CD4-positive, alpha-beta T cell treated with Interferon alpha-2 for 1 hour (primary cell): Measurements from ENCODE around the gene NEURL1B.
"Not testable (repeated sequence)": the region's sequence is repeated elsewhere in the genome, so short reads cannot be mapped to it uniquely, and the experiment has no call there.

Source experiments
- DNase-seq, 2 donors: peaks; one replicate each; pipeline ENCODE4 v3.0.0-alpha.2; 2020 to 2022

NEURL1B gene

GRCh38 chr5:172635038-172635437 is 6.0 kb upstream of the NEURL1B start:
- no peak for DNase-seq

GRCh38 chr5:172636279-172637050 is 4.6 kb upstream of the NEURL1B start:
- DNase-seq = no peak

- DNase-seq = no peak
Observed at GRCh38 chr5:172637110-172637580, 3.9 kb upstream of the NEURL1B start.

GRCh38 chr5:172637740-172638139 is 3.3 kb upstream of the NEURL1B start:
- DNase-seq = no peak

- DNase-seq = no peak
Observed at GRCh38 chr5:172638209-172638768, 2.8 kb upstream of the NEURL1B start.

GRCh38 chr5:172640139-172640538 is 924 bp upstream of the NEURL1B start:
- no peak for DNase-seq

GRCh38 chr5:172641359-172642050 is 442 bp downstream of the NEURL1B start:
- DNase-seq = no peak

- no peak for DNase-seq
Observed at GRCh38 chr5:172642051-172642409, 967 bp downstream of the NEURL1B start.

- DNase-seq = no peak
Observed at GRCh38 chr5:172642486-172642885, 1.4 kb downstream of the NEURL1B start.

- no peak for DNase-seq
Observed at GRCh38 chr5:172642926-172643871, 2.1 kb downstream of the NEURL1B start.

- DNase-seq = no peak
Observed at GRCh38 chr5:172644266-172644665, 3.2 kb downstream of the NEURL1B start.

- DNase-seq = no peak
Observed at GRCh38 chr5:172644711-172645110, 3.6 kb downstream of the NEURL1B start.

GRCh38 chr5:172645271-172646055 is 4.4 kb downstream of the NEURL1B start:
- no peak for DNase-seq

GRCh38 chr5:172646716-172647285 is 5.7 kb downstream of the NEURL1B start:
- no peak for DNase-seq

GRCh38 chr5:172647352-172648012 is 6.4 kb downstream of the NEURL1B start:
- DNase-seq = no peak

GRCh38 chr5:172648013-172648381 is 6.9 kb downstream of the NEURL1B start:
- no peak for DNase-seq

- no peak for DNase-seq
Observed at GRCh38 chr5:172648755-172649154, 7.7 kb downstream of the NEURL1B start.

- DNase-seq = not testable (repeated sequence)
Observed at GRCh38 chr5:172656496-172656895, 15.4 kb downstream of the NEURL1B start.

- not testable (repeated sequence) for DNase-seq
Observed at GRCh38 chr5:172657524-172658233, 16.6 kb downstream of the NEURL1B start.

- DNase-seq = no peak
Observed at GRCh38 chr5:172658391-172658790, 17.3 kb downstream of the NEURL1B start.
